Stimulated activated CD8-positive, alpha-beta memory T cell treated with anti-CD3 and anti-CD28 coated beads, Interleukin-7, amount 100 ng/mL, for 1 hour (primary cell): ENCODE measurements around the gene ADI1.

ENCODE experiments used
- DNase-seq, 2 donors: peaks; one replicate each; pipeline ENCODE4 v3.0.0-alpha.2; 2020; ENCODE audit warnings: low read depth in 2 of 2

Gene ADI1

GRCh38 chr2:3480352-3481010, 38.9 kb downstream of the ADI1 start:
- DNase-seq = no peak

DNA sequence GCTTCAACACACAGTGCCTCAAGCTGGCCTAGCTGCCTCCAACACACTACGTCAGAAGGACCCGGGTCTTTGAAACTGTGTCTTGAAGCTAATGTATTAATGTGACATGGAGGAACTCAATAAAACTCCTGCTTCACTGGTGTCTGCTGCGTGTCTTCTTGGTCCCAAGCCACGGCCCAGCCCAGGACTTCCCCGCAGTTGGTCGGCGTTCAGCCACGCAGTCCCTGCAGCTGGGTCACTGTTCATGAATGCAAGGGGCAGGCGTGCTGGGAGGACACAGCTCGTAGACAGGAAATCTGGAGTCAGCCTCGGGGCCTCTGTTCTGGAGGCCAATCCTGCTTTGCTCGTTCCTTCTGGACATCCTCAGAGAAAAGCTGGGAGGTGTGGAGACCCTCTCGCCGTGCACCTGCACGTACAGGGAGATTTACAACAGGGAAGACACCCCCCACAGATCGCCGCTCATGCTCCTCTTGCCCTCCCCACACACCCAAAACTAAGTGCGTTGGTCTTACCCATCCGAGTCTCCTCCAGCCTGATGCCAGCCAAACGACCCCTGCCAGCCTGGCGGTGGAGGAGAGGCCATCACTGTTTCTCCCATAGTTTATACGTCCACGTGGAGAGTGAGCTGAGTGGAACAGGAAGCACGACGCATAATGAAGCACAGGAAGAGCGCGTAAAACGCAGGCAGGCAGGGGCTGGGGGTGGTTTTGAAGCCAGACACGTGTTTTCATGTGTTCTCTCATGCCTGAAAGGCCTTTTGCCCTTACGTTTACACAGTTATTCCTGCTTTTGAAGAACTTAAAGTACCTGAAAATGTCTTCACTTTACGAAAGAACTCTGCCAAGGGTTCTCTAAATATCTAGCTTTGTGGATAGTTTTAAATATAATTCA, 39.7 kb downstream of the ADI1 start:
- DNase-seq = no peak

GRCh38 chr2:3478846-3479385, 40.4 kb downstream of the ADI1 start:
- no peak for DNase-seq

DNA sequence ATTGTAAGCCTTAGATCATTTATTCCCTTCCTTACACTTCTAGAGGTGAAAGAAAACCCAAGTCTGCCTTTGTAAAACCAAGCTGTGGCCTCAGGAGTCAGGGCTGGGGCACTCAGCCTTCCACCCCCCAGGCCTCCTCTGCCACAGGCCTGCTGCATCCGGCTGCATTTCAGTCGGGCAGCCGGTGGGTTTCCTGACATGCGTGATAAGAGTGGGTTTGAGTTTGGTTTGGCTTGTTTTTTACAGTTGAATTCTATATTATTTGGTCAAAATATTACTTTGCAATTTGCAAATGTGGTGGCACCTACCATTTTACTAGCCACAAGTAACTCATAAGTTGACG, 42.4 kb downstream of the ADI1 start:
- no peak for DNase-seq

GRCh38 chr2:3476321-3476984, 42.9 kb downstream of the ADI1 start:
- no peak for DNase-seq

DNA sequence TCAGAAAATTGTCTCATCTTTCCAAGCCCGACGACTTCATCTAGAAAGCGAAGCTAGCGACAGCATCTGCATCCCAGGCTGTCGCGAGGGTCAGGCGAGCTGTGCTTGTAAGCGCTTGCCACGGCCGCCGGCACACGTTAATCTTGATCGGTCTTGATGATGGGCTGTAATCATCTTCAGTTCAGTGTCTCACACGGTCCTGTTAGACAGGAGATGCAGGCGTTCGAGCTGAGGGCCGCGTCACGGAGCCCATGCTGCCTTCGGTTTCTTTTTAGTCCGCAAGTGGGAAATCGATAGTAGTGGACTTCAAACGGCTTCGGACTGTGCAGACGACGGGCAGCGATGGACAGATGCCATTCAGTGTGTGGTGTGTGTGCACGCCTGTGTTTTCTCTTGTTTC, 43.6 kb downstream of the ADI1 start:
- no peak for DNase-seq

GRCh38 chr2:3472966-3473365, 46.4 kb downstream of the ADI1 start:
- DNase-seq = no peak

DNA sequence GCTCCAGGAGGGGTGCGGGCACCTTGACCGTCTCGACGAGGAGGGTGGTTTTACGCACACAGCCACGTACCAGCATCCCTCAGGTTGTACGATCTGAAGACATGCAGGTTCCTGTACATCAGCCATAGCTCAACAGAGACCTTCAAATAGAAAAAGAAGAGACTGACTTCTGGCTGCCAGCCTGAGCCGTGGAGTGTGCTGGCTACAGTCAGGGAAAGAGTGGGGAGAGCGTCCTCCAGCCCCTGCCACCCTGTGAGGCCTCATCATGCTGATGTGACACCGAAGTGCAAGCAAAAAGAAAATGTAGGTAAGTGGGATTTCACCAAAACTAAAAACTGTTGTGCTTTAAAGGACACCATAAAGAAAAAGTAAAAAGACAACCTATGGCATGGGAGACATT, 47.0 kb downstream of the ADI1 start:
- DNase-seq = no peak

DNA sequence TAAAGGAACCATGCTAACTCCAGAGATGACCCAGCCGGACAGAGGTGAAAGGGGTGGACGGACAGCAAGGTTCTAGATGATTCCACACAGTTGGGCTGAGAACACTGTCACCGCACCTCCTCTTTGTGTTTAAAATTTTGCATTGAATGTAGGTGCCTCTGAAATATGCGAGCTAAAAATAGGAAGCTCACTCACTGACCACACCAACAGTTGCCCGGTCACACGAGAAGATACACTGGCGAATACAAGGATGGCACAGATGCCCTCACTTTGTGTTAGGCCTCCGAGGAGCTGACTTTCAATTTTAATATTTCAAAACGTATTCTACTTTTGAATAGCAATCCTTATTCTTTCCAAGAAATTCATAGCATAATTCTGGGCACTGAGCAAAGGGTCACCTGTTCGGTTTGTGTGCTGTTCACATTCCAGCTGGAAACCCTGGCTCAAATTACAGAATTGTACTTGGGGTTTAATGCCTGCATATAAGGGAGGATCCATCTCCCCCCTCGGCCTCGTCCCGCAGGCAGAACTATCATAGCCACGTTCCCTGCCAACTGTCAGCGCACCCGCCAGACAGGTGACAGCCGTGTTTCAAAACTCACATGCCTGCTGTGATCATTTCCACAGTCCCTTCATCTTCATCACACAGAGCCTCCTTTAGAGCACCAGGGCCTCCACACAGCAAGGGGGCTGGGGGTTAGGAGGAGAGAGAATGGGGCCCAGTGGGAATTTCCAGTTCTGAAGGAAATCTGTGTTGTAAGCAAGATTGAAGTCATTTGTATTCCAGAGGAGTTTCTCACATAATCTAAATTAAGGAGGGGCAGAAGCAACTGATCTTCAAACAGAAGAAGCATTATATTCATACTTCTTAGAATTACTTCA, 48.2 kb downstream of the ADI1 start:
- DNase-seq = no peak

GRCh38 chr2:3470166-3470651, 49.1 kb downstream of the ADI1 start:
- DNase-seq = no peak

DNA sequence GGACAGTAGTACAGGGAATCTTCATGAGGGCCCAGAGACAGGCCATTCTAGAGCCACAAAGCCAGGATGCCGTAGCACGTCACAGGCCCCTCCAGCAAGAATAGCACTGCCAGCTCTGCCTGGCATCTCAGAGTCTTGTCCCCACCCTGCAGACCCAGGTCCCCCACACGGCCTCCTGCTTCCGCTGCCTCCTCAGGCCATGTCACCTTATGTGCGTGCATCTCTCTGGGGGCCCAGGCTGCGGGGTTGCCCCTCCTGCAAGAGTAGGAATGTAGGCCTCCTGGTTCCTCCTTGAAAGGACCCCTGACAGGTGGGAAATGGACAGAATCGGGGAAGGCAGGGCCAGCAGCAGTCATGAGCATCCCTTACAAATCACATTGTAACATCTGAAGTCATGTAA, 49.8 kb downstream of the ADI1 start:
- DNase-seq = no peak

- no peak for DNase-seq
These were observed 50.9 kb downstream of the ADI1 start for GRCh38 chr2:3468296-3468988.

GRCh38 chr2:3467654-3468053, 51.7 kb downstream of the ADI1 start:
- DNase-seq = no peak

- DNase-seq = no peak
These were observed 52.4 kb downstream of the ADI1 start for GRCh38 chr2:3466966-3467365.

- DNase-seq = no peak
These were observed 52.9 kb downstream of the ADI1 start for GRCh38 chr2:3466482-3466863.

DNA sequence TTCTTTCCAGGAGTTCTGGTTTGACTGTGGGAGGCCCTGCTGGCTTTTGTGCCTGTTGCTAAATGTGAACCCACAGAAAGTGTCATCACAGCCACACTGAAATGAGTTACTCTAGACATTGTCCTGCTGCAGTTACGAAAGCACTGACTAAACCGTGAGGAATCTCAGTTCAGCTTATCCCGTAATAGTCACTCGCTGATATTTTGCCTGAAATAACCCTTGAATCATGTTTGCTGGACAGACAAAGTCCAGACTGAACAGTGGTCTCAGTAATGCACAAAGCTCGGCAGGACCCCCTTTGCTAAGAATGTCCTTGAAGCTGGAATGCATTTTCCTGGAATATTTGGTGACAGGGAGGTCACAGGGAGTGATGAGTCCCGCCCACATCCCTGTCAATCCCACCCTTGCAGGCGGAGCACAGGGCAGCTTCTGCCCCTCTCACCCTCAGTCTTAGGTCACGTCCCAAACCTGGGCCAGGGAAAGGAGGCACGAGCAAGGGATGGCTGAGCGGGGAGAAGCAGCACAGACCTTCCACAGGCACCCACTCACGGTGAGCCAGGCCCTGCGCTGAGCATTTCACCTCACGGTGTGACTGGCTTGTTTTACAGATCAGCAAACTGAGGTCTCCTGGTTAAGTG, 53.4 kb downstream of the ADI1 start:
- no peak for DNase-seq

DNA sequence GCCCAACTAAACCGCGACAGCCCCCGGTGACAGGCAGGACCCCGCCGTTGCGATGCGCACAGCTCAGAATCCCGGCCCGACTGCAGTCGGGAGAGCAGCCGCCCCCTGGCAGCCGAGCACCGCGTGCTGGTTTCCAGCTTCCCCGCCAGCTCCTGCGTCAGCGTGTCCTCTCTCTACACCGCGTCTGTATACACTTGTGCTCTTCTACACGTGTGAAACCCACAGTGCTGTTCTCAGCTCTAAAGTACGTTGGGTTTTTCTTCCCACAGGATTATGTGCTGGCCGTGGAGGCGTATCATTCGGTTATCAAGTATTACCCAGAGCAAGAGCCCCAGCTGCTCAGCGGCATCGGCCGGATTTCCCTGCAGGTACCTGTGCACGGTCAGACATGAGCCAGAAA, 54.0 kb downstream of the ADI1 start:
- DNase-seq = no peak

DNA sequence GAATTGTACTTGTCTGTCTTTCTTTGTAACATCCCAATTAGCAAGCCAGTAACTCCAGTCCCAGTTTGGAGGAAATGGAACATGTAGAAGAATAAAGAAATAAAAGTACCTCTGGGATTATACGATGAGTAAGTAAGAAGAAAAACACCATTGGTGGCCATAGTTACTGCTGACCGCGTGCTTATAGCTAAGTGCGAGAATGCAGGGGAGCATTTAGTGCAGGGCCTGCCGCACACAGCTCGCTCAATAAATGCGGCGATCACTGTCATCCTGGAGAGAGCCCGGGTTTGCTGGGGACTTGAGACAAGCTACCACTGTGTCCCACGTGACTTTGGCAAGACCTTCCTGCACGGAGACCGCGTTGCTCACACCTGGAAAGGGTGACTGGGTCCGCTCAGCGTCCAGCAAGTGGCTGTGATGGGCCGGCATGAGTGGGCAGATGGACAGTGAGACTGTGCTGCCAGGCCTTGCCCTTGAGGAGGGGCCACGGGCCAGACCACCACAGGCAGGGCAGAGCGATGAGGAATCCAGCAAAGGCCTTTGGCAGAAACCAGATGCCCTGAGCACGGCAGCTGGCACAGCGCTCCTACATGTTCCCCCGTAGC, 54.8 kb downstream of the ADI1 start:
- no peak for DNase-seq

- DNase-seq = no peak
These were observed 55.4 kb downstream of the ADI1 start for GRCh38 chr2:3463944-3464343.
